Stimulated activated CD8-positive, alpha-beta memory T cell treated with anti-CD3 and anti-CD28 coated beads, Interleukin-12 subunit alpha, Interleukin-12 subunit beta, amount 100 ng/mL, for 1 hour (primary cell): ENCODE measurements around the gene TKTL1.
"Not testable (repeated sequence)": the region's sequence is repeated elsewhere in the genome, so short reads cannot be mapped to it uniquely, and the experiment has no call there.

ENCODE experiments used
- DNase-seq: peaks from one replicate; pipeline ENCODE4 v3.0.0-alpha.2; 2020; ENCODE audit warnings: low read depth

Gene TKTL1

DNA sequence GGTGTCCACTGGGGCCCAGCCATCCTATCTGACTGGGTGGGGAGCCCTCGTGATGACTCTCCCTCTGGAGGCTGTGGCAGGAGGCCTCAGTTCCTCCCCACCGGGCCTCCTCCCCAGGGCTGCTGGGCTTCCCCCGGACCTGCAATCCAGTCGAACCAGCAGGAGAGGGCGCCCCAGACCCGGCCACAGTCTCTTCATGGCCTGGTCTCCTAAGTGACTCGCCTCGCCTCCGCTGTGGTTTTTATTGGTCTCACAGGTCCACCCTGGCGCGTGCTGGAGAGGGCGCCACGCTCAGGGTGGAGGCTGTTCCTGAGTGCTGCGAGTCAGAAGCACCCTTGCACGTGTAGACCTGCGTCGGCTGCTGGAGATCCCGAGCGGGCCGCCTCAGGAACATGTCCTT is 48.0 kb downstream of the TKTL1 start:
- not testable (repeated sequence) for DNase-seq

DNA sequence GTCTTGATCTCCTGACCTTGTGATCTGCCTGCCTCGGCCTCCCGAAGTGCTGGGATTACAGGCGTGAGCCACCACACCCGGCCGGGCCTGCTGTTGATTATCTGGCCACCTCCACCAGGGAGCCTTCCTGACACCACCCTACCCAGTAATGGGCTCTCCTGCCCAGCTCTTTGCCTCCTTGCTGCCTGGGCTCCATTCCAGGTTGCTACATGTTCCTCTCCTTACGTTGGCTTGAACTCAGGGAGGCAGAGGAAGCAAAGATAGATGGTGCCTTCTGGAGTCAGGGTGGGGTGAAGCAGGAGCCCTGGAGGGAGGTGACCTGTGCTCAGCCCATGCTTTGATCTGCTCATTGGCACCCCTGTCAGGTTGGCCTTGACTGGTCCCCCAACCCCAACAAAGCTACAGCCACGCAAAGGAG is 52.5 kb downstream of the TKTL1 start:
- DNase-seq, result no peak

DNA sequence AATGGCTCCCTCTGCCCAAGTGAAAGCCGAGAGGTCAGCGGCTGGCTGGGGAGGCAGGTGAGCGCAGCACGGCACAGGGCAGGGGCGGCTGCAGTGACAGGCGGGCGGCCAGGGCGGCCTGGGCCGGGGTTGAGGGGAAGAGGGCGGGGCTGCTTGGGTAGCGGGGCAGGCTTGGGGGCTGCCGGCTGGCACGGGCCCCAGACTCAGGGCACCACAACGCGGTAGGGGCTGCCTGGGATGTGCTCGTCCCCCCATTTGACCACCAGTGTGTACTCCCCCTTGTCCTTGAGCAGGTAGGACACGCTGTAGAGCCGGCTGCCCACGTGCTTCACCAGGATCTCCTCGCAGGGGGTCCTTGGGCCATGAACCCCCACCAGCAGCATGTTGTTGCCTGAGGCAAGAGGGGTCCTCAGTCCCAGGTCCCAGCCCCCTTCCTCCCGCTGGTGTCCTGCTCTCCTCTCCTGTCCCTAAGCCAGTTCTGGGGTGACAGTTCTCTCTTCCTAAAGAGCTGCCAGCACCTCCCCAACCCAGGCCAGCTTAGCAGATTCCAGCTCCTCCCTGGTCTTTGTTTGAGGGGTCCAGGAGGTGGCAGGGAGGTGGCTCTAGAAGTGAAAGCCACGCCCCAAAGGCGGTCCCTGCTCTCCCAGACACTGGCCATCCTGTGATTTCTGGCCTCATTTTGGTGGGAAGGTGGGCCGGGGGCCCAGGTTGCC is 53.2 kb downstream of the TKTL1 start:
- no peak for DNase-seq

DNA sequence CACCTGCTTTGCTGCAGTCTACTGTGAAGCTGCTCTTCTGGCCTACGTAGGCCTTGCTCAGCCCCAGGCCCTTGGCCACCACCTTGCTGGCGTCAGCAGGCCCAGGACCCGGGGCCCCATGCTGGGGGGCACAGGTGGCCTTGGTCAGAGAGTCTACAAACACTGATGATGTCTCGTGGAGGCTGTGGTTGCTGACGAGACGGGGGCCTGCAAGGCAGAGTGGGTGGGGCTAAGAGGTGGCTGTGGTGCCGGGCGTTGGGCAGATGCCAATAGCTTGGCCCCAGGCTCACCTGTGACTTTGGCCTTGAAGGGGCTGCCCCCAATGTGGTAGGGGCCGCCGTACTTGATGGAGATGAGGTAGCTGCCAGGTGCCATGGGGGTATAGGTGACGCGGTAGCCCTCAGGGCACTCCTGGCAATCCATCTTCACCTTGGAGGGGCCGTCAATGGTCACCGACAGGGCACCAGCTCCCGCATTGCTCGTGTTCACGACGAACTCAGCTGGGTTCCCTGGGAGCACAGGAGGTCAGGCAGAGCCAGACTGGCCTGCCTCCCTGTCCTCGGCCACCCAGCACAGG is 53.9 kb downstream of the TKTL1 start:
- DNase-seq, result no peak

DNA sequence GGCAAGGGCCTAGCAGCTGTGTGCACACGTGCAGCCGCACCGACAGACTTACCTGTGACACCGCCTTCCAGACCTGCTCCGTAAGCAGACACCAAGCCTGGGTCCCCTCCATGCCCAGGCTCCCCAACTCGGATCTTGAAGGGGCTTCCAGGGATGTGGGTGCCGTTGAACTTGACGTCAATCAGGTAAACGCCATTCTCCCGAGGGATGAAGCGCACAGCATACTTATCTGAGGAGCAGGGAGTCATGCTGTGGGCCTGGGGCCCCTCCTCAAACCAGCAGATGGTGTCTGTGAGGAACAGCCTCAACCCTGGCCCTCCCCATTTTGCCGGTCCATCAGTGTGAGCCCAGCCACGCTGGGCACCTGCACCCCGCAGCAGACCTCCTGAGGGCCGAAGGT is 54.4 kb downstream of the TKTL1 start:
- no peak for DNase-seq

DNA sequence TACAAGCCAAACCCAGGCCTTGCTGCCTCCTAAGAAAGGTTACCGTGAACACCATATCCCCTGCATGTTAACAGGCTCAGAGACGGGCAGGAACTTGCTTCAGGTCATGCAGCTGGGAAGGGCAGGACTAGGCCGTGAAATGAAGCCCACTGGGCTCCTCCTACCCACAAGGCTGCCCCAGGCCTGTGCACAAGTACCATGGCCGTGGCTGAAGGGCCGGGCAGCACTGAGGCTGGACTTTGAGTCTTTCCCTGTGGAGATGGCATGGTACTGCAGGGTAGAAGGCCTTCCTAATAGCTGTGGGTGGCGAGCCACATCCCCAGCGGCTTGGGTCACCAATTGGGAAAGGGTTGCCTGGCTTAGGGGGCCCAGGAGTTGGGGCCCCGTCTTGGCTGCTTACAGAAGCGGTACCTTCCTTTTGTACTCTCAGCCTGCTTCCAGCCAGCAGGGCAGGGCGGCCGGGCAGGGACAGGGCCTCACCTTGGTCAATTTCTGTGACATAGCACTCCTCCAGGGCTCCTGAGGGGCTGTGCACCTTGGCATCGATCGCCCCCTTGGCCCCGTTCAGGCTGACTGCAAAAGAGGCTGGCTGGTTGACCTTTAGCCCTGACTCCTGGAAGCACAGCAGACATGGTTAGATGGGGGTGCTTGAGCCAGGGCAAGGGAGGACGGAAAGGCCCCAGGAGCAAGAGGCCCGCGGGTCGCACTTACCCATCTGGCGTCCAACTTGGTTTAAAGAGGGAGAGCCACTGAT is 55.0 kb downstream of the TKTL1 start:
- no peak for DNase-seq

DNA sequence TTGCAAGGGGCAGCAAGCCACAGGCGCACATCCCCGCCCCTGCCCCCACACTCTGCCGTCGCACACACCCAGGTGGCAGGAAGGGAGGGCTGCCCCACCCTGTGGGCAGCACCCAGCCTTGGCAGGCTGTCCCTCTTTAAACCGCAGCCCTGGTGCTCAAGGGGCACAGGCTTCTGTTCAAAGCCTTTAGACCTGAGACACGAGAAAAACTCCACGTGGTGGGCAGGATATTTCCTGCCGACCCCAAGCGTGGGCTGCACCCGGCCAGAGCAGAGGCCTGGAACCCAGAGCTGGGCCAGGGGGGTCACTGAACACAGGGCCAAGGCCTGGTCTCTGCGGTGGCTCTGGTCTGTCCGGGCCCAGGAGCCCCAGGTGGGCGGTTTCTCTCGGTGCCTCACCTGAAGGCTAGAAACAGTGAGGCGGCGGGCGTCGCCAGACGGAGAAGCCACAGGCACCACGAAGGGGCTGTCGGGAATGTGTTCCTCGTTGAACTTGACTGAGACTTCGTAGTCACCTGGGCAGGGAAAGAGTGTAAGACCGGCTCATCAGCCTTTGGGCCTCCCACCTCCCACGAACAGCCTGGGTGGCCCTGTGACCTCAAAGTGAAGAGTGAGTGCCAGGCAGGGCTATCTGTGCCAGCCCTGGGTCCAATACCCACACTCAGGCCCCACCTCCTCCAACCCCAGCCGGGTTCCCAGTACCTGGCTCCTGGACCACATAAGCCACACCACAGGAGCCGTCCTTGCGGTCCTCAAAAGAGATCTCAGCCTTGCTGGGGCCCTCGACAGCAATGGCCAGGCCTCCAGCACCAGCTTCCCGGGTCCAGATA is 55.8 kb downstream of the TKTL1 start:
- no peak for DNase-seq

DNA sequence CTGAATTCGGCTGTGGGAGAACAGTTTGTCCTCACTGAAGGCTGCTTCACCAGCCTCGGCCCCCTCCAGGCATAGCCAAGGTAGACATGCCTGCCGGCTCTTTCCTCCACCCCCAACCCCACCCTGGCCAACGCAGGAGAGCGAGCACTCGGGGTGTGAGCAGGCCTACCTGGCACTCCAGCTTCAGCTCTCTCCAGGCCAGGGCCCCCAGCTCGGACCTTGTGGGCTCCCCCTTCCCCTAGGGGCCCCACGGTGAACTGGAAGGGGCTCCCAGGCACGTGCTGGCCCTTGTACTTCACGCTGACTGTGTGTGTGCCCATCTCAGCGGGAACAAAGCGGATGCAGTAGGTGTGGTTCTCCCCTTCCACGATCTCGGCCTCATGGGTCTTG is 56.4 kb downstream of the TKTL1 start:
- DNase-seq, result no peak

DNA sequence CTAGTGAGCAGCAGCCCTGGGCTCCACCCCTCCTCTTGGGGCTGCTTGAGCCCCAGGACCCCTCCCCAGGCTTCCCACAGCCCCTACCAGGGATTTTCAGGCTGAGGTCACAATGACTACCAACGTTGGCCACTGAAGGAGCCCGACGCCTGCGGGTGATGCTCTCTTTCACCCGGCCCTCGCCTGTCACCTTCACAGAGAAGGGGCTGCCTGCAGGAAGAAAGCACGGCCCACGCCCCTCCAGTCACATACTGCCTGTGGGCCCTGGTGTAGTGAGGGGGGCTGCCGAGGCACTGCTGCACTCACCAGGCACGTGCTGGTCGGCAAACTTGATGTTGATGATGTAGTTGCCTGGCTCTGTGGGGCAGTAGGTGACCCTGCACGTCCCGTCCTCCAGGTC is 56.9 kb downstream of the TKTL1 start:
- DNase-seq, result no peak

DNA sequence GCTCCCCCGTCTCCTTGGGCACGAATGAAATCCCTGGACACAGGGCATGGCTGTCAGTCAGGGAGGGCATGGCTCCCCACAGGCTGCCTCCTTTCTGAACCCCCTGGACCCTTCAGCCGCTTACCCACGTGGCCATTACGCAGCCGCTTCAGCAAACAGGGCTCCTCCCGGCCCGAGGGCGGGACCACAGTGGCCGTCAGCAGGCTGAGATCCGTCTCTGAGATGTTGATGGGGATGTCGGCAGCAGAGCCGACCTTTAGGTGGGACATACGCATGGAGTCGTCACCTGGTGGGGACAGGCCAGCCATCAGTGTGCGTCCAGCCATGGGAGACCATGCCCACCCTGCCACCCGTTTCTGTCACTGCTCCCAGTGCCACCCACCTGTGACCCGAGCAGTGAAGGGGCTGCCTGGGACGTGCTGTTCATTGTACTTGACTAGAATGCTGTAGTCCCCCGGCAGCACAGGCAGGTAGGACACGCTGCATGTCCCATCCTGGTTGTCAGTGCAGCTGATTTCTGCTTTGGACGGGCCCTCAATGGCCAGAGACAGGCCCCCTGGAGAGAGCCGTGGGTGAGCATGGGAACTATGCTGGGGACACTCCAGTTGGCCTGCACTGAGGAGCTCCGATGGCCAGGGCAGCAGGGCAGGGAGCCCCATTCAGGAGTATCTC is 57.7 kb downstream of the TKTL1 start:
- no peak for DNase-seq

DNA sequence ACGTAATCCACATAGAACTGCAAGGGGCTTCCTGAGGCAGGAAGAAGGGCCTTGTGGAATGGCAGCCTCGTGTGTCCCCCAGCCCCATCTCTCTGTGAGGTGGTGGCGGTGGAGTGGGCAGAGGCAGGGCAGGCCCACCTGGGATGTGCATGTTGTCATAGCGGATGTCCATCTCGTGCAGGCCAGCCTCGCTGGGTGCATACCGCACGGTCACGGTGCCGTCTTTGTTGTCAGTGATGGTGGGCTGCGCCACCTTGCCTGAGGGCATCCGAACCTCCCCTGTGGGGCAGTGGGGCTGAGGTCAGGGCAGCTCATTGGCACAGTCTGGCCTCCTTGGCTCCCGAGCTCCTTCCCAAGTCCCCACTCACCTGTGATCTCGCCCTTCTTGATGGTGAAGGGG is 58.4 kb downstream of the TKTL1 start:
- DNase-seq, result no peak

DNA sequence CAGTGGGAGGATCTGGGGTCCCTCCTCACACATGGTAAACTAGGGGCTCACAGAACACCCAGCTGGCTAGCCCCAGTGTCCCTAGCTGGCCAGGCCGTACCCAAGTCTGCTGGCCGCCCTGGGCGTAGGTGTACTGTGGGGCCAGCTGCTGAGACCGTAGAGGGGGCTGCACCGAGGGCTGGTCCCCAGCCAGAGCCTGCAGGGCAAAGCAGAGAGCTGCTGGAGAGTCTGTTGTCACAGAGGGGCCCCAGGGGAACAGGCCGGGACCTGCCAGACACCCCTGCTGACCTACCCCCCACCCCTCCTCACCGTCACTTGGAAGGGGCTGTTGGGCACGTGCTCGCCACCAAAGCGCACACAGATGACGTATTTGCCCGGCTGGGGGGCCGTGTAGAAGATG is 58.9 kb downstream of the TKTL1 start:
- DNase-seq, result no peak

DNA sequence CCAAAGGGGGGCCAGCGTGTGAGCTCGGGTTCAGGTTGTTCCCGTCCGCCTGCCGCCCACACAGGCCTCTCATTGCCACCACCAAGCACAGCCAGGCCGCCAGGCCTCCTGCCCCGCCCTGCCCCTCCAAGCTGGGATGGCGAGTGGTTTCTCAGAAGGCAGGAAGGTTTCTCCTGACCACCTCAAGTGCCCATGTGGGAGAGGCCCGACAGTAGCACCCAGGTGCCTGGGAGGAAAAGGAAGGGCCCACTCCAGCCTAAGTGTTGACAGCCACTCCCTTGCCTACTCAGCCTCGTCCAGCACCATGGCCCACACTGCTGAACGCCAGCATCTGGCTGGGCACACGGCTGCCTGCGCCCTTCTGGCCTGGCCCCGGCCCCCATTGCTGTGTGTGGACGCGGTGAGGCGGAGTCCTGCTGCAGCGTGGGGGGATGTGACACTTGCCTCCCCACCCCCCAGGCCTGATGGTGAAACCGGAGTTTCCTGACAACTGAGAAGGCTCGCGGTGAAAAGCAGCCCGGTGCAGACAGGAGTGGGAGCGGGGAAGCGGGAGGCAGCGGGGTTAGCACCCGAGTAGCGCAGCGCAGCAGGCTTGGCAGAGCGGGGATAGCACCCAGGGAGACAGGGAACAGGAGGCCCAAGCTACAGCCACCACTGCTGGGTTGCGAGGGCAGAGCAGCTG is 59.6 kb downstream of the TKTL1 start:
- no peak for DNase-seq

DNA sequence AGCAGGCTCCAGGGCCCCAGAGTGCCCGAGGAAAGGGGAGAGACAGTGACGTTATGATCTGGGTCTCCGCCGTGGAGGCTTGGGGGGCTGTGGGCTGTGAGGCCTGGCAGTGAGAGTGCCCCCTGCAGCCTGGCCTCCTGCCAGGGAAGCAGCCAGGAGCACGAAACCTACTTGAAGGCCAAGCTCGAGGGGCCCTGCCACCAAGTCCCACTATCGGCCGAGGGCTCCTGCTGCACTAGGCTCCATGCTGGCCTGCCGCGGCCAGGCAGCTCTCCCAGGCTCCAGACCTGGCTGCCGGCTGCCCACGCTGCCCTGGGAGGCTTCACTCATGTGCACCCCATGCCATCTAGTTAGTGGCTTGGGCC is 60.2 kb downstream of the TKTL1 start:
- no peak for DNase-seq

DNA sequence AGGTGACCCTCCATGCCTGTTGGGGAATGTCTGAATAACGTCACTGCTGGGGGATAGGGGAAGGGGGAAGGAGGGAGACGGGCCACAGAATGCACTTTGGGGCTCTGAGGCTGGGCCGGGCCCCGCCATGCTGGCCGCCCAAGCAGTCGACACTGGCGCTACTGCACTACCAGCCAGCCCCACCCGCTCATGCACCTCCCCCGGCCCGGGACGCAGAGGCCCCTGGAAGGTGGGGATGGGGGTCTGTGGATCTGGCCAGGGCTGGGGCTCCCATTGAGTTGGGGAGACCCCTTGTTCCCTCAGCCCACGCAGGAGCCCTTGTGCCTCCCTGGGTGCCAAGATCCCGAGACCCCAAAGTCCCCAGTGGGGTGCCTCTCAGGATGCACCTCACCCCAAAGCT is 61.0 kb downstream of the TKTL1 start:
- DNase-seq, result no peak

DNA sequence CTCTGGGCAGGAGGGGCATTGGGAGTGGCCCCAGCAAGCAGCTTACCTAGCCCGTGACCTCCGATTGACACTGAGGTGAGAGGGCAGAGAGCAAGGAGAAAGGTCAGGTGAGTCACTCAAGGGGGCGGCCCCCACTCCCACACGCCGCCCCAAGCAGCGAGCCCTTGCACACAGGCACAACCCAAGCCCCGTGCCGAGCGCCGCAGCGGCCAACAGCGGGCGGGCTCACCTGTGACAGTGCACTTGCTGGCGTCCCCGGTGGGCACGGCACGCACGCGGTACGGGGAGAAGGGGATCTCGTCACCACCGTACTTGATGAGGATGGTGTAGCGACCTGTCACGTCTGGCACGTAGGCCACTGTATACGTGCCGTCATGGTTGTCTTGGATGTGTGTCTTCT is 61.6 kb downstream of the TKTL1 start:
- no peak for DNase-seq

DNA sequence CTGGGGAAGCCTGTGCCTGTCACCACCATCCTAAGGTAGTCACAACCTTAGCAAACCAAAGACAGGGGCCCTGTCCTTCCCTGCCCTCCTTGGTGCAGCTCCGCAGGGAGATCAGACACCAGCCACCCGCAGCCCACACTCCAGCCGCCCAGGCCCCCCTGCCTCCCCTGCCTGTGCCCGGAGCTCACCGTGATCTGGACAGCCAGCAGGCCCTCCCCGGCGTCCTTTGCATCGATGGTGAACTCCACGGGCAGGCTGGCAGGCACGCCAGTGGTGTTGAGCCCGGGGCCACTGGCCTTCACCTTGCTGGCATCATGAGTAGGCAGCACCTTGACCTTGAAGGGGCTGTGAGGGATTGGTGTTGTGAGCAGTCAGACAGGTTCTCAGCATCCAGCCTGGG is 62.4 kb downstream of the TKTL1 start:
- DNase-seq, result no peak

DNA sequence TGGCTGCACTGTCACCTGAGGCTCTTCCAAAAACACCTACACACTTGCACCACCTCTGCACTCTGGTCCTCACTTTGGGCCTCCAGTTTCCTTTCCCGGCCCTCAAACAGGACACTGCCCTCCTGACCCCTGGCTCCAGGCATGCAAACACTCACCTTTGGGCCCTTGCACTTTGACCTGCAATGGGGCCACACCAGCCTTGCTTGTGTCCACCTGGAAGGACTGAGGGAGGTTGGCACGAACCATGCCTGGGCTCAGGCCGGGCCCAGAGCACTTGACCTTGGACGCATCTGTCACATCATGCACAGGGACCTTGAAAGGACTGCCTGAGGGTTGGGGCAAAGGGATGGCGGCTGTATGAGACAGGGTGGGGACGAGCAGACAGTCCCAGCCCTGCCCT is 63.2 kb downstream of the TKTL1 start:
- no peak for DNase-seq

DNA sequence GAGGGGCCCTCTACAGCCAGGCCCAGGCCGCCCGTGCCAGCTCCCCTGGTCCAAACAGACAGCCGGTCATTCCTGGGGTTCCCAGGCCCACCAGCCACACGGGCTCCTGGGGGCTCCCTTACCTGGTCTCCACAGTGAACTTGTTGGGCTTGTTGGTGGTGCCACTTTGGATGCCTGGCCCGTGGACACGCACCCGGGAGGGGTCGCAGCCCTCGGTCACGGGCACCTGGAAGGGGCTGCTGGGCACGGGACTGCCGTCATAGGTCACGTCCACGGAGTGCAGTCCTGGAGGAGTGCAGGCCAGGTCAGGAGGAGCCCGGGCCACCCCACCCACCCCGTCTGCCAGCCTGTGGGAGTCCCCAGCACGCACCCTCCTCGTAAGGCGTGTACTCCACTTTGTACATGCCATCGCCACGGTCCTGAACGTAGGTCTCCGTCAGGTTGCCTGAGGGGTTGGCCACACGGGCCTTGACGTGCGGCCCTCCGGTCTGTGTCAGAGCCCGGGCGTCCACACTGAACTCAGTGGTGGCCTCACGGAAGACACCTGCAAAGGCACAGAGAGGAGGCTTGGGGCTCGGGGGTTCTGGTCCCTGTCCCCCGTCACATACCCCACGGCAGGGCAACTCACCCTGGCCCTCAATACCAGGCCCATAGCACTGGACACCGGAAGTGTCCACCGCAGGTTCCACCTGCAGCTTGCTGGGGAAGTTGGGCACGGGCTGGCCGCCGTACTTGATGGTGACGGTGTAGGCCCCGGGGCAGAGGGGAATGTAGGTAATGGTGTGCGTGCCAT is 64.0 kb downstream of the TKTL1 start:
- DNase-seq, result no peak

DNA sequence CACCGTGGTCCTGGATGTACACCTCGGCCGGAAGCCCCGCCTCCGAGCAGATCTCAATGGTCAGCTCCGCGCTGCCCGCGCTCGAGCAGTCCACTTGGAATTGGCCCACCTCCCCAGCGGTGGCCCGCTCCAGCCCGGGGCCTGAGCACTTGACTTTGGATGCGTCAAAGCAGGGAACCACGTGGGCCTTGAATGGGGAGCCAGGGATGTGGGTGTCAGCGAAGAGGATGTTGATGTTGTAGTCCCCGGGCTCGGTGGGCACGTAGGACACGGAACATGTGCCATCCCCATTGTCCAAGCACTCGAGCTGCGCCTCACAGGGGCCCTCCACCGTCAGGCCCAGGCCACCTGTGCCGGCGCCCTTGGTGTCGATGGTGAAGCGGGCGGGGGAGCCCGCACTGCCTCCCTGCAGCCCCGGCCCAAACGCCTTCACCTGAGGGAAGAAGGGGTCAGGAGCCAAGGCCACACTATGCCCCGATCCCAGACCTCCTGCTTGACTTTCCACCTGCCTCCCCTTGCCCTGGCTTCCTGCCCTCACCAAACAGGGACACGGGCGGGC is 64.6 kb downstream of the TKTL1 start:
- no peak for DNase-seq
